DMS 273 treated with DMSO at 0.1 percent for 48 hours (cell line): Measurements from ENCODE around the gene FH.

Experiments
- DNase-seq: peaks from one replicate; lab custom pipeline; 2025; lab: John Stamatoyannopoulos, UW

FH gene

DNA sequence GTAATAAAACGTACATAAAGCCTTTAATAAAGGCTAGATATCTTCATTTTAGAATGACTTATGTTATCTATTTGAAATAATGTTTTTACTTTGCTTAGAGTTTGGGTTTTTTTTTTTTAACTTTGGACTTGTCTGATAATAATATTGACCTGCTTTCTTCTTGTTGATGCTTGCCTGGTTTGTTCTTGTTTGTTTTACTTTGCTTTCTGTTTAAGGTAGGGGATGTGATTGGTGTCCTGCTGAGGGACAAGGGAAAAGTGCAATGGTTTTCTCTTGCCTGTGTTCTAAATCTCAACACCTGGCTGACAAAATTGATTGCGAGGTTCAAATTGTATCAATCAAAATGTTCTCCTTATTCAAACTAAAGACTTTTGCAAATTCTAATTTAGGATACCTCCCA, 2.2 kb upstream of the FH start:
- no peak for DNase-seq

GRCh38 chr1:241520080-241520465, 518 bp upstream of the FH start:
- no peak for DNase-seq

GRCh38 chr1:241518476-241519307, 863 bp downstream of the FH start:
- no peak for DNase-seq

GRCh38 chr1:241513378-241513777, 6.2 kb downstream of the FH start:
- peak; percentile 63 for DNase-seq

DNA sequence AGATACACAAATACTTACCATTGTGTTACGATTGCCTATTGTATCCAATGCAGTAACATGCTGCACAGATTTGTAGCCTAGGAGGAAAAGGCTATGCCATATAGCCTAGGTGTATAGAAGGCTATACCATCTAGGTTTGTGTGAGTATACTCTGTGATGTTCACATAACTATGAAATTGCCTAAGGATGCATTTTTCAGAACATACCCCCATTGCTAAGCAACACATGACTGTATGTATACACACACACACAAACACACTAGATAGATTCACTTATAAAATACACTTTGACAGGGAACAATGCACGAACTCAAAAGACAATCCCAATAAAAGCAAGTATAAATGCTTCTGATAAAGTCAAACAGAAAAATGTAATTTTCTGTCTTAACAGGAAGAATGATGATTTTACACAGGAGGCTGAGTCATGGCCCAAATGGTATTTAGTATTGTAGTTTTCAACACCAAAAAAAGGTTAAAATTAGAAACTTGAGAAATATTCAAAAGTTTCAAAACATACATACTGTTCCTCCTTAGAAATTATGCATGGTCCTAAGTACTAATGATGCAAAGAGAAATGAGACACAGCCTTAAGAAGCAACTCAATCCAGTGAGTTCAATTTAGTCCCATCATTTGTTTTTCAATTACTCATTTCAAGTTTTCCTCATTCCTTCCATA, 12.2 kb downstream of the FH start:
- no peak for DNase-seq

- no peak for DNase-seq
Measured at GRCh38 chr1:241503444-241503843, 16.1 kb downstream of the FH start.

GRCh38 chr1:241499910-241500309, 19.6 kb downstream of the FH start:
- no peak for DNase-seq

- no peak for DNase-seq
Measured at GRCh38 chr1:241495741-241496140, 23.8 kb downstream of the FH start.

- no peak for DNase-seq
Measured at GRCh38 chr1:241488739-241489138, 30.8 kb downstream of the FH start.

DNA sequence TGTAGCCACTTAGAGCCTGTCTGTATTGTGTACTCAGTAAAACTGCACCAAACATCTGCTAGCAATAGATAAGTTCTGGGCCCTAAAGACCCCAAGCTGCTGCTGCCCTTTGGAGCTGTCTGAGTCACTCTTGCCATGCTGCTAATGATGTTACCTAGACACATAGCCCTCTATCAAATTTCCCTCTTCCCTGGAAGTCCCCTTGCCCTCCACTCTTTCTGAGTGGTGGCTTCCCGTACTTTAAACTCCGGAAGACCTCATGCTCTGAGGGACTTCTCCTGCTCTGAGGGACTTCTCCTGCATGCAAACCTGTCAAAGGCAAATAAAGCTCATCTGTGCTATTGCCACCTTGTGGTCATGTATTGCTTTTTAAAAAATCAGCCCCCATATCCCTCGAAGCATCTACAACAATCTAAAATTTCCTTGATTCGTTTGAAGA, 34.0 kb downstream of the FH start:
- peak; percentile 36 for DNase-seq

DNA sequence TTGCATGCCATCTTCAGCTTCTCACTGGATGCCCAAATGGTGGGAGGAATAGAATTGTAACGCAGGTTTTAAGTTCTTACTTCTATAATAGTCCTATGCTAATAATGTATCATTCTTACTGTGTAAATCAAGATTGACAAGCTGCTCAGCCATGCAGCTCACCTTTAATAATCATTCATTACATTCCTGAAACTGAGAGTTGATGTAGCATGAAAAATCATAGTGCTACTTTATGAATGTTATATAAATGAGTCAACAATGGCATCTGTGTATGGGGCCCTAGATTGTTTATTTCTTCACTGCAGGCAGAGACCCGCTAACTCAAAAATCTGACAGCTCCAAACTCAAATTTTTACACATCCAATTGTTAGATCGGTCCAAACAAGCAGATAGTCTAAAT, 34.4 kb downstream of the FH start:
- DNase-seq: no peak

DNA sequence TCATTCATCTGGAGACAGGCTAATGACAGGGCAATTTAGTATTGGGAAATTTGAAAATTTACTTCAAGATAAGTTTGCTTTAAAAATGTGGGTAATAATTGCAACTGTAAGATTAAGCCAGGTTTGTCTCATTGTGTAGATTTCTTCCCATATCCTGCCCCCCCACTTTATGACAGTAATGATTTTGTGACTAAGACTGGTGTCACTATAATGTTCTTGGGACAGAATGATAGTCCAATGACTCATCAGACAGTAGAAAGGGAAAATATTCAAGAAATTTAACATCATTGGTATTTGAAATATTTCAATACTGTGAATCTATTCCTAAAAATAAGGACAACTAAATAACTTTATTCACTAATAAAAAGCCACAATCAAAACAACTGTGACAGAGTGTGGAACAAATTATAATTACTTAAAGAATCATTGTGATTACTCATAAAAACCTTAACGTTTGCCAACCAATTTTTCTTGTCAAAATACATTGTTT, 36.7 kb downstream of the FH start:
- DNase-seq: no peak

DNA sequence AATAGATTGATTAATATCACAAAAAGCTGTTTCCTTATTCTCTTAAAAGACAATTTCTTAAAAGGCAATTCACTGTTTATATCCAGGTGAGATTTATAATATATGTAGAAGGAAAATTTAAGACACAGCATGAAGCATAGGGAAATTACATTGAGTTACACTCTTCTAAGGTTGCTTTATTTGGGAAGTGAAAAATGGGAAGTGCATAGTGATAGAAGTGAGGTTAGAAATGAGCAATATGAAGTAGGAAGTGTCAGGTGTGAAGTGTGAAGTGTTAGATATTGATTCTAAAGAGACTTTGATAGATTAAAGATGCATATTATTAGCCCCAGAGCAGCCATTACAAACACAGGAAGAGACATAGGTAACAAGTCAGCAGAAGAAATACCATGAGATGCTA, 40.3 kb downstream of the FH start:
- DNase-seq: no peak

DNA sequence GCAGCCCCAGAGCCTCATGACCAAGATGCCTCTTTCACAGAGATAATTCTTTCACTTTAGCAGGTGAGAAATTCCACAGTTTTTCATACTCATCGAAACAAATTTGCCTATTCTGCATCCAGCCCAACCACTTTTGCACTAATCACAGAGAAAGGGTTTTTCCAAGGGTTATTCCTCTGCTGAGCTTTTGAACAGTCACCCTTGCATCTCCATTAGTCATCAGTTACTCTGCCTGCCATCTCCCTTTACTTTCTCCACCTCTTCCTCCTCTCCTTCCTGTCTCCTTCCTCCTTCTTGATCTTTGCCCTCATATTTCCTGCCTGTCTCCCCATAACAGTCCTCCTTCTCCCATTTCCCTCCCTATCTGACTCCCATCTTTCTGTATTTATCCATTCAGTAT, 43.9 kb downstream of the FH start:
- DNase-seq: no peak

- no peak for DNase-seq
Measured at GRCh38 chr1:241473026-241473425, 46.5 kb downstream of the FH start.

DNA sequence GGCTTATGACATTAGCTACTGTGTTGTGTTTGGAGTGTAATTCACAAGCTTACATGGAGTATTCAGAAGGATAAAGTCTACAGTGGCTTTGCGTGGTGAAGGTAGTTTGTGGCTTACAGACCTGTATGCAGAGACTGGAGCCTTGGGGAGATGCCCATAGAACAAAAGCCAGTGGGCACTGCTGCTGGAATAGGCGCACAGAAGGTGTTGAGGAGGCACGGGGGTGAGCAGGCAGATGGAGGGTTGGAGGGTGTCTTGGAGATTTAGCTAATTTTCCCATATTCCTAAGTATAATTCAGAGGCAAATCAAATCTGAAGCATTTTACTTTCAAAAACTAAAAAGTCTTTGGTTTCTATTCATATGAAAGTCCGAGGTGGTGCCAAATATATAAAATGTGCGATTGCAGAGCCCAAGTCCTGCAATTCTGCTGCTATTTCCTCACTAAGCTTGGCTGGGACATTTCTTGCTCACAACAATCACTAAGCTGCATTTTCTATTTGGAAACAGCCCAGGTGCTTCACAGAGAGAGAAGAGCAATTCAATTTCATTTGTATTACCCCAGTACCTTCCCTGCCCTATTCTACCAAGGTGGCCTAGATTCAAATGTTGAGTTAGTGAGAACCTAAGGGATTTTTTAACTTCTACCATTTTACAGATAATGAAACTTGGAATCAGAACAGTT, 48.5 kb downstream of the FH start:
- DNase-seq: no peak

DNA sequence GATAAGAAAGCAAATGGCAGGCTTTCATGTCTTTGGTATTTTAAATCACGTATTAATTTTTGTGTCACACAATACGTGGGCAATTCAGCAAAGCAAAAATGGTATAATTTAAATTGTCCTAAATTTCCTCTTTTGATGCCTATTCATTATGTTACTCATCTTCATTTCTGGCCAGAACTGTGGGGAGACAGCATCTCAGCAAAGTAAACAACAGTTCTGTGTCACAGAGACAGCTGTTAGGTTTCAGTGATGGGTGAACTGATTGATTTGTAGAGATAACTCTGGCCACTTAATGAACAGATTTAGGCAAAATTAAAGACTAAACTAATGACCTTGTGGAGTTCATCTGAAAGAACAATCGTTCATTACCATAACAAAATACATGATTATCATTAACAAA, 49.2 kb downstream of the FH start:
- DNase-seq: no peak

- no peak for DNase-seq
Measured at GRCh38 chr1:241465673-241466072, 53.9 kb downstream of the FH start.

GRCh38 chr1:241464985-241465384, 54.6 kb downstream of the FH start:
- no peak for DNase-seq

DNA sequence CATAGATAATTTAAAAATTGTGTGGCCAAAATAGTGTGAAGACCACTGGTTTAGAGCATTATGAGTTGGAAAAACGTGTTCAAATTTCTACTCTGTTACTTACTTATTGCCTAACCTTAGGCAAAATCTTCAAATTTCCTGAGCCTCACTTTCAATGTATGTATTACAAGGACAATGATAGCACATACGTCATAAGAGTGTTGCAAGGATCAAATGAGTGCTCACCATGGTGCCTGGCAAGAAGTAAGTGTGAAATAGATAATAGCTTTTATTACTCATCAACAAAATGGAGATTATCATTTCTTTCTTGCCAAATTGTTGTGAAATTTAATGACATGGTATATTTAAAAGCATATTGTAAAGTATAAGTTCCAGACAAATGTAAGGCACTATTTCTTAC, 57.2 kb downstream of the FH start:
- no peak for DNase-seq

GRCh38 chr1:241460098-241460873, 59.3 kb downstream of the FH start:
- no peak for DNase-seq

DNA sequence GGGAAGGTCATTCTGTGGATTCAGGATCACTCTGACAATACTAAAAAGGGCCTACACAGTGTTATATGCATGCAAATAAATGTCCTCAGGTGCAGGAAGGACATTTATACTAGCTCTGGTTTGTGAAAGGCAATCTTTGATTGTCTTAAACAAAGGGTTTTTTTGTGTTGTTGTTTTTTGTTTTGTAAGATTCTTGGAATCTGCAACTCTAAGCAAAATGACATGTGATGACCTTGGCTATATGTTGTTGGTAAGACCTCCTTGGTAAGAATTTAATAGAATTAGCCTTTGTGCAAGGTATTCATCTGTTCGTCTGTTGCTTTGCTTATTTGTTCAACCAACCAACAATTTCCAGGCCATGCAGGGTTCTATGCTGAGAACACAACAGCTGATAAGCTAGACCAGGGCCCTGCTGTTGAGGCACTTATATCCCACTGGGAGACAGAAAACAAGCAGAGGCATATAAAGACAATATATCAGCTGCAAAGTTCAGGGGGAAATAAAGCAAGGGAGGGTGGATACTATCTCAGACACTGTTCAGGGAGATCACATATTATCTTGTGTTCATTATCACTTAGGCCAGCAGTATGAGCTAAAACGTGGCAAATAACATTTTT, 60.3 kb downstream of the FH start:
- no peak for DNase-seq
